ENCODE measurements around the gene ZBTB20.

ZBTB20 gene

DNA sequence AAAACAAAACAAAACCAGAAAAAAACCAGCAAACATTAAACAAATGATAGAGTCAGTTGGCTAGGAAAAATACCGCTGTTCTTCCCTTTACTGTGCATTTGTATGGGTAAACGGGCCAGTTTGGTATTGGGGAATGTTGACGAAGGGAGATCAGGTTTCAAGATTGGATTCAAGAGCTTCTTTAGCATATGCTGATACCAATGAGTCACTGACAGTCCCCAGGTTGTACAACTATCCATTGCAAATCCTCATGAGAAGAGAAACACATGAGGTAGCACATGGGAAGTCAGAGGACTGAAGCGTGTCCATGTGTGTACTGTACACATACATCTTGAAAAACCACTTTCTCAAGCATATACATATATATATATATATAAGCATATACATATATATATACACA is 827.6 kb downstream of the ZBTB20 start:
- Histone ChIP-seq H3K27me3 (ENCODE audit: low read length) (no peaks in the 10 kb centered on the region), H3K27ac (ENCODE audit: low read depth, low read length) (no peak overlapping the region), H2AFZ (ENCODE audit: low read depth, low read length, severe bottlenecking) (no peak overlapping the region), H3K9me3 (ENCODE audit: insufficient read depth, low read length) (no peaks in the 10 kb centered on the region), H3K4me3 (ENCODE audit: insufficient read depth, low read length, poor library complexity, severe bottlenecking) (no peak overlapping the region), H3K4me2 (ENCODE audit: low read depth, low read length, poor library complexity, severe bottlenecking) (no peak overlapping the region), H3K9me2 (replicated peaks; ENCODE audit: insufficient read depth, low read length) (no peaks in the 10 kb centered on the region), H3F3A (ENCODE audit: insufficient read depth) (no peaks in the 10 kb centered on the region), H3K9ac (ENCODE audit: low read length) (no peak overlapping the region), H4K20me1 (ENCODE audit: low read depth, low read length) (no peaks in the 10 kb centered on the region), H3K36me3 (ENCODE audit: low read length) (no peaks in the 10 kb centered on the region), H3K79me2 (ENCODE audit: insufficient read depth, low read length) (no peaks in the 10 kb centered on the region)
- no peak for TF ChIP-seq EZH2phosphoT487 (conservative IDR thresholded peaks at IDR 0.05; ENCODE audit: low read length)
- TF ChIP-seq, protein P1, sequence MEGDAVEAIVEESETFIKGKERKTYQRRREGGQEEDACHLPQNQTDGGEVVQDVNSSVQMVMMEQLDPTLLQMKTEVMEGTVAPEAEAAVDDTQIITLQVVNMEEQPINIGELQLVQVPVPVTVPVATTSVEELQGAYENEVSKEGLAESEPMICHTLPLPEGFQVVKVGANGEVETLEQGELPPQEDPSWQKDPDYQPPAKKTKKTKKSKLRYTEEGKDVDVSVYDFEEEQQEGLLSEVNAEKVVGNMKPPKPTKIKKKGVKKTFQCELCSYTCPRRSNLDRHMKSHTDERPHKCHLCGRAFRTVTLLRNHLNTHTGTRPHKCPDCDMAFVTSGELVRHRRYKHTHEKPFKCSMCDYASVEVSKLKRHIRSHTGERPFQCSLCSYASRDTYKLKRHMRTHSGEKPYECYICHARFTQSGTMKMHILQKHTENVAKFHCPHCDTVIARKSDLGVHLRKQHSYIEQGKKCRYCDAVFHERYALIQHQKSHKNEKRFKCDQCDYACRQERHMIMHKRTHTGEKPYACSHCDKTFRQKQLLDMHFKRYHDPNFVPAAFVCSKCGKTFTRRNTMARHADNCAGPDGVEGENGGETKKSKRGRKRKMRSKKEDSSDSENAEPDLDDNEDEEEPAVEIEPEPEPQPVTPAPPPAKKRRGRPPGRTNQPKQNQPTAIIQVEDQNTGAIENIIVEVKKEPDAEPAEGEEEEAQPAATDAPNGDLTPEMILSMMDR (IDR thresholded peaks at IDR 0.05; ENCODE audit: insufficient read depth, low read length, poor library complexity, severe bottlenecking), result no peak

DNA sequence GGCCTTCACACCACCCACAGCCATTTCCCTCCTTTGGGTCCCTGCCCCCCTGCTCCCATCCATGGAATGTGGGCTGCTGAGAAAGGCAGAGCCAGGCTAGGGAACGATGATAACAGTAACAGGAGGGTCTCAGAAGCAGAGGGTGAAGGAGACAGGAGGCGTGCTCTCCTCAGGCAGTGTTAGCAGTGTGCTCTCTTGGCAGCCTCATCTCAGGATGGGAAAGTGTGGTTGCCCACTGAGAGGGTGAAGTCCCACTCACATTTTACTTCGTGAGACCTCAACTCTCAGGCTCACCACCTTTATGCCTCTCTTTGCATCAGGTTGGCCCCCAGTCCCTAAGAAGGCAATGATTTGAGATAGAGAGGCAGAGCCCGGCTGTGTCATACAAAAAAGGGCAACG is 828.8 kb downstream of the ZBTB20 start:
- Histone ChIP-seq H2AFZ (ENCODE audit: low read depth, low read length, severe bottlenecking) (no peak overlapping the region), H3K4me2 (ENCODE audit: low read depth, low read length, poor library complexity, severe bottlenecking) (no peak overlapping the region), H3K27ac (ENCODE audit: low read depth, low read length) (no peak overlapping the region), H3F3A (ENCODE audit: insufficient read depth) (no peaks in the 10 kb centered on the region), H3K9me2 (replicated peaks; ENCODE audit: insufficient read depth, low read length) (no peaks in the 10 kb centered on the region), H3K27me3 (ENCODE audit: low read length) (no peaks in the 10 kb centered on the region), H3K36me3 (ENCODE audit: low read length) (no peaks in the 10 kb centered on the region), H4K20me1 (ENCODE audit: low read depth, low read length) (no peaks in the 10 kb centered on the region), H3K4me3 (ENCODE audit: insufficient read depth, low read length, poor library complexity, severe bottlenecking) (no peak overlapping the region), H3K9me3 (ENCODE audit: insufficient read depth, low read length) (no peaks in the 10 kb centered on the region), H3K9ac (ENCODE audit: low read length) (no peak overlapping the region), H3K79me2 (ENCODE audit: insufficient read depth, low read length) (no peaks in the 10 kb centered on the region)
- TF ChIP-seq, protein P1 (IDR thresholded peaks at IDR 0.05; ENCODE audit: insufficient read depth, low read length, poor library complexity, severe bottlenecking), result no peak
- TF ChIP-seq EZH2phosphoT487 (conservative IDR thresholded peaks at IDR 0.05; ENCODE audit: low read length), result no peak

DNA sequence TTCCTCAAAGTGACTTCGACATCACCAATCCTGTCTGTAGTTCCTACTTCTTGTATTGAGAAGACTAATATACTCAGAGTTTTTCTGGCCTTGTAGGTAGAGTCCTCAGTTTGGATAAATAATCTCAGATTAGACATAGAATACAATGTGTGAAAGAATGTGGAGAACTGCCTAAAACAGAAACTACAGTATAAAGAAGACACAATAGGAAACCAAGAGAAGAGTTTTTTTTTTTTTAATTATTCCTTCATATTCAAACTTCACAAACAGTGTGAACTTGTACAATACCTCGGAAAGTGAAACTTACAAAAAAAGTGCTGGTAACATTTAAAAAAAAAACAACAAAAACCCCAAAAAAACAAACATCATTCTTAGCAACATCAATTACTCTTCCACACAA is 832.8 kb downstream of the ZBTB20 start:
- Histone ChIP-seq H3K27me3 (ENCODE audit: low read length) (no peaks in the 10 kb centered on the region), H2AFZ (ENCODE audit: low read depth, low read length, severe bottlenecking) (no peak overlapping the region), H3K4me3 (ENCODE audit: insufficient read depth, low read length, poor library complexity, severe bottlenecking) (no peak overlapping the region), H3K9me3 (ENCODE audit: insufficient read depth, low read length) (no peaks in the 10 kb centered on the region), H3K79me2 (ENCODE audit: insufficient read depth, low read length) (no peaks in the 10 kb centered on the region), H3K27ac (ENCODE audit: low read depth, low read length) (no peak overlapping the region), H3K9ac (ENCODE audit: low read length) (no peak overlapping the region), H3K4me2 (ENCODE audit: low read depth, low read length, poor library complexity, severe bottlenecking) (no peak overlapping the region), H3F3A (ENCODE audit: insufficient read depth) (no peaks in the 10 kb centered on the region), H3K36me3 (ENCODE audit: low read length) (no peaks in the 10 kb centered on the region), H4K20me1 (ENCODE audit: low read depth, low read length) (no peaks in the 10 kb centered on the region), H3K9me2 (replicated peaks; ENCODE audit: insufficient read depth, low read length) (no peaks in the 10 kb centered on the region)
- TF ChIP-seq EZH2phosphoT487 (conservative IDR thresholded peaks at IDR 0.05; ENCODE audit: low read length), result no peak
- TF ChIP-seq, protein P1 (IDR thresholded peaks at IDR 0.05; ENCODE audit: insufficient read depth, low read length, poor library complexity, severe bottlenecking), result no peak

All from SU-DHL-6 (cell line).